ENCODE measurements around the gene ELFN2. TPM values are rescaled to one million over a fixed set of nuclear protein-coding genes. Genes with fewer than 3 reads are reported as not detected.

Gene ELFN2
- total and polyA plus RNA-seq, 5 donors from 2014 or later, result 0.44 TPM; not detected in 4

- H3K9me3 Mint-ChIP-seq, result no peaks in the 10 kb centered on the region
- H3K36me3 Mint-ChIP-seq, result no peaks in the 10 kb centered on the region
- Histone ChIP-seq H3K27ac (ENCODE audit: insufficient read depth, low read length, poor library complexity, severe bottlenecking) (no peak overlapping the region), H3K9me3 (ENCODE audit: control insufficient read depth in 2 of 2, low read length in 2 of 2) (no peaks in the 10 kb centered on the region), H3K27me3 (ENCODE audit: control insufficient read depth, insufficient read depth, low read length) (no peaks in the 10 kb centered on the region), H3K4me1 (ENCODE audit: control insufficient read depth, insufficient read depth, low read length, poor library complexity, severe bottlenecking) (no peaks in the 10 kb centered on the region), H3K4me3 (ENCODE audit: low read depth, low read length) (no peak overlapping the region), H3K36me3 (ENCODE audit: control insufficient read depth, insufficient read depth, low read length) (no peaks in the 10 kb centered on the region)
- H3K4me1 Mint-ChIP-seq, result no peaks in the 10 kb centered on the region
- peak overlapping the region in 1 of 3 donors; percentile 48 for H3K27ac Mint-ChIP-seq
- DNase-seq (no peak), ATAC-seq (ENCODE audit: low read depth in 2 of 2) (no peak)
- H3K27me3 Mint-ChIP-seq, result peaks cover 10% of the 10 kb centered on the region
- no peak overlapping the region for H3K4me3 Mint-ChIP-seq
These were observed 34.5 kb downstream of the ELFN2 start for GRCh38 chr22:37392721-37393328.

DNA sequence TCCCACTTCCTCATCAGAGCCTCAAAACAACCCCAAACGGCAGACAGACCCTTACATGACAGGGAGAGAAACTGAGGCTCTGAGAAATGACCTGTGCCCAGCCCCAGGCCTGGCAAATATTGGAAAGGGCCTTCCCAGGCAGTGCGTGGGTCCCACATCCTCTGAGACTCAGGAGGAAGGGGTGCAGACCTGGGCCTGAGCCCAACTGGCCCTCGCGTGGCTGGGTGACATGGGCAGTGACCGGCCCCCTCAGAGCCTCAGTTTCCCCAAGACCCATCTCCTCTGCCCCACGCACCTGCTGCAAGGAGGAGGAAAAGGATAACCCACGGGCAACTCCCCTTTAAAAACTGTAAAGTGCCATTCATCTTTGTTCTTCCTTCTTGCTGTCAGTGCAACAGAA is 35.6 kb downstream of the ELFN2 start:
- H3K27ac Mint-ChIP-seq, result no peak overlapping the region
- no peaks in the 10 kb centered on the region for H3K4me1 Mint-ChIP-seq
- no peaks in the 10 kb centered on the region for H3K9me3 Mint-ChIP-seq
- no peak for DNase-seq
- H3K27ac ChIP-seq (ENCODE audit: insufficient read depth, low read length, poor library complexity, severe bottlenecking), result no peak overlapping the region
- H3K27me3 ChIP-seq (ENCODE audit: control insufficient read depth, insufficient read depth, low read length), result no peaks in the 10 kb centered on the region
- H3K36me3 ChIP-seq (ENCODE audit: control insufficient read depth, insufficient read depth, low read length), result no peaks in the 10 kb centered on the region
- no peaks in the 10 kb centered on the region for H3K9me3 ChIP-seq (ENCODE audit: control insufficient read depth in 2 of 2, low read length in 2 of 2)
- peaks cover 12% of the 10 kb centered on the region for H3K27me3 Mint-ChIP-seq
- H3K36me3 Mint-ChIP-seq, result no peaks in the 10 kb centered on the region
- no peak overlapping the region for H3K4me3 ChIP-seq (ENCODE audit: low read depth, low read length)
- ATAC-seq (ENCODE audit: low read depth in 2 of 2), result no peak
- no peaks in the 10 kb centered on the region for H3K4me1 ChIP-seq (ENCODE audit: control insufficient read depth, insufficient read depth, low read length, poor library complexity, severe bottlenecking)
- H3K4me3 Mint-ChIP-seq, result no peak overlapping the region

- no peak overlapping the region for H3K4me3 Mint-ChIP-seq
- H3K4me1 Mint-ChIP-seq, result no peaks in the 10 kb centered on the region
- H3K4me3 ChIP-seq (ENCODE audit: low read depth, low read length), result no peak overlapping the region
- H3K27ac ChIP-seq (ENCODE audit: insufficient read depth, low read length, poor library complexity, severe bottlenecking), result no peak overlapping the region
- H3K9me3 ChIP-seq (ENCODE audit: control insufficient read depth in 2 of 2, low read length in 2 of 2), result no peaks in the 10 kb centered on the region
- peaks cover 10% of the 10 kb centered on the region for H3K27me3 Mint-ChIP-seq
- no peak for ATAC-seq (ENCODE audit: low read depth in 2 of 2)
- no peak overlapping the region for H3K27ac Mint-ChIP-seq
- no peaks in the 10 kb centered on the region for H3K27me3 ChIP-seq (ENCODE audit: control insufficient read depth, insufficient read depth, low read length)
- no peaks in the 10 kb centered on the region for H3K36me3 ChIP-seq (ENCODE audit: control insufficient read depth, insufficient read depth, low read length)
- DNase-seq, result no peak
- H3K4me1 ChIP-seq (ENCODE audit: control insufficient read depth, insufficient read depth, low read length, poor library complexity, severe bottlenecking), result no peaks in the 10 kb centered on the region
- H3K9me3 Mint-ChIP-seq, result no peaks in the 10 kb centered on the region
- H3K36me3 Mint-ChIP-seq, result no peaks in the 10 kb centered on the region
These were observed 37.2 kb downstream of the ELFN2 start for GRCh38 chr22:37390075-37390474.

GRCh38 chr22:37388538-37388937 is 38.7 kb downstream of the ELFN2 start:
- Mint-ChIP-seq H3K27ac (no peak overlapping the region), H3K4me1 (no peaks in the 10 kb centered on the region), H3K4me3 (no peak overlapping the region), H3K36me3 (no peaks in the 10 kb centered on the region), H3K9me3 (no peaks in the 10 kb centered on the region), H3K27me3 (peaks cover 10% of the 10 kb centered on the region)
- H3K9me3 ChIP-seq (ENCODE audit: control insufficient read depth in 2 of 2, low read length in 2 of 2), result no peaks in the 10 kb centered on the region
- H3K27me3 ChIP-seq (ENCODE audit: control insufficient read depth, insufficient read depth, low read length), result no peaks in the 10 kb centered on the region
- no peak overlapping the region for H3K27ac ChIP-seq (ENCODE audit: insufficient read depth, low read length, poor library complexity, severe bottlenecking)
- DNase-seq, result no peak
- no peak for ATAC-seq (ENCODE audit: low read depth in 2 of 2)
- no peak overlapping the region for H3K4me3 ChIP-seq (ENCODE audit: low read depth, low read length)
- H3K36me3 ChIP-seq (ENCODE audit: control insufficient read depth, insufficient read depth, low read length), result no peaks in the 10 kb centered on the region
- H3K4me1 ChIP-seq (ENCODE audit: control insufficient read depth, insufficient read depth, low read length, poor library complexity, severe bottlenecking), result no peaks in the 10 kb centered on the region

DNA sequence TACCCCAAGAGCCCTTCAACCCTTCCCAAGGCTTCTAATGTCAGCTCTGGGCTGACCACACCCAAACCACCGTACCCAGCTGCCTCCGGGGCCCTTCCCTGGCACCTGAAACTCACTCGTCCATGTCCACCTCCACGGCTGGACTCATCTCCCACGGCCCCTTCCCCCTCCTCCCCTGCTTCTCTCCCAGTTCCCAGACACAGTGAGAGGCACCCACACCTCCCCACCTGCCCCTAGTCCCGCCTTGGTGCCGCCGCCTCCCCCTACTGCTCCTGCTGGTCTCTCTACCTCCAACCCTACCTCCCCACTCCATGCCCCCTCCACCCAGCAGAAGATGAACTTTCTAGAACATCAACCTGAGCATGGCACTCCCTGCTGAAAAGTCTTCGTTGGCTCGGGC is 39.5 kb downstream of the ELFN2 start:
- Histone ChIP-seq H3K4me1 (ENCODE audit: control insufficient read depth, insufficient read depth, low read length, poor library complexity, severe bottlenecking) (no peaks in the 10 kb centered on the region), H3K36me3 (ENCODE audit: control insufficient read depth, insufficient read depth, low read length) (no peaks in the 10 kb centered on the region), H3K27me3 (ENCODE audit: control insufficient read depth, insufficient read depth, low read length) (no peaks in the 10 kb centered on the region), H3K27ac (ENCODE audit: insufficient read depth, low read length, poor library complexity, severe bottlenecking) (no peak overlapping the region), H3K9me3 (ENCODE audit: control insufficient read depth in 2 of 2, low read length in 2 of 2) (no peaks in the 10 kb centered on the region), H3K4me3 (ENCODE audit: low read depth, low read length) (no peak overlapping the region)
- H3K9me3 Mint-ChIP-seq, result no peaks in the 10 kb centered on the region
- ATAC-seq (ENCODE audit: low read depth in 2 of 2) (no peak), DNase-seq (no peak)
- no peaks in the 10 kb centered on the region for H3K4me1 Mint-ChIP-seq
- peaks cover 13% of the 10 kb centered on the region for H3K27me3 Mint-ChIP-seq
- H3K27ac Mint-ChIP-seq, result no peak overlapping the region
- H3K36me3 Mint-ChIP-seq, result no peaks in the 10 kb centered on the region
- no peak overlapping the region for H3K4me3 Mint-ChIP-seq

DNA sequence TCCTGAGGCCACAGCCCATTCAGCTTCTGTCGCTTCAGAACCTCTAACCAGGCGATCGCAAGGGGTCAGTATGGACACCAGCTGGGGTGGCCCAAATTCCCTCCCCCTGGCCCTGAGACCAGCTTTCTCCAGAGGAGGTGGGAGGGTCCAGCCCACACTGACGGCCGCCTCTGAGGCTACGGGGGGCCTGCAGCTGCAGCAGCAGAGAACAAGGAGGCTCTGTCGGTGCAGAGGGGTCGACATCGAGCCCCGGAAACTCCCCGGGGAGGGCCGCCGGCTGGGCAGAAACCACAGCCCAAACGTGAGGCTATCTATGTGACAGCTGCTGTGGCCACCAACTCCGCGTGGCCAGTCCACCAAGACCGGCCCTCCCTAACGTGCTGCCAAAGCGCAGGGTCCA is 40.8 kb downstream of the ELFN2 start:
- Mint-ChIP-seq H3K9me3 (no peaks in the 10 kb centered on the region), H3K36me3 (no peaks in the 10 kb centered on the region)

DNA sequence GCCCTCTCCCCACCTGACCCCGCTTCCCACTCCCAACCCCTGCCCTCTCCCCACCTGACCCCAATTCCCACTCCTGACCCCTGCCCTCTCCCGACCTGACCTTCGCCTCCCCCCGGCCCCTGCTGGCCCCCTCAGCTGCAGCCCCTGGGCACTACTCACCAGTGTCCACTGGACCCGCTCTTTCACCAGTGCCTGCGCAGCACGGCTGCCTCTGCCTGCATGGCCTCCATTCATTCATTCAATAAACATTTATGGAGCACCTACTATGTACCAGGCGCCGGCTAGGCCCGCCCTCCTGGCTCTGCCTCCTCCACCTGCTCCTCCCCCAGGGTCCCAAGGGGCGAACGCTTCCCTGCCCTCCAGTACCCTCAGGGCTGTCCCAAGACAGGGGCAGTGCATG is 42.6 kb downstream of the ELFN2 start:
- H3K4me3 ChIP-seq (ENCODE audit: low read depth, low read length), result no peak overlapping the region
- no peaks in the 10 kb centered on the region for H3K27me3 ChIP-seq (ENCODE audit: control insufficient read depth, insufficient read depth, low read length)
- no peaks in the 10 kb centered on the region for H3K4me1 ChIP-seq (ENCODE audit: control insufficient read depth, insufficient read depth, low read length, poor library complexity, severe bottlenecking)
- Mint-ChIP-seq H3K27ac (no peak overlapping the region), H3K36me3 (no peaks in the 10 kb centered on the region), H3K27me3 (peaks cover 14% of the 10 kb centered on the region), H3K9me3 (no peaks in the 10 kb centered on the region), H3K4me1 (no peaks in the 10 kb centered on the region), H3K4me3 (no peak overlapping the region)
- DNase-seq, result no peak
- no peak overlapping the region for H3K27ac ChIP-seq (ENCODE audit: insufficient read depth, low read length, poor library complexity, severe bottlenecking)
- no peaks in the 10 kb centered on the region for H3K36me3 ChIP-seq (ENCODE audit: control insufficient read depth, insufficient read depth, low read length)
- no peaks in the 10 kb centered on the region for H3K9me3 ChIP-seq (ENCODE audit: control insufficient read depth in 2 of 2, low read length in 2 of 2)
- no peak for ATAC-seq (ENCODE audit: low read depth in 2 of 2)

More for the DNA sequence above, 40.8 kb downstream of the ELFN2 start:
- H3K4me3 ChIP-seq (ENCODE audit: low read depth, low read length), result no peak overlapping the region
- Mint-ChIP-seq H3K4me3 (no peak overlapping the region), H3K27me3 (peaks cover 14% of the 10 kb centered on the region), H3K27ac (no peak overlapping the region), H3K4me1 (no peaks in the 10 kb centered on the region)
- no peaks in the 10 kb centered on the region for H3K9me3 ChIP-seq (ENCODE audit: control insufficient read depth in 2 of 2, low read length in 2 of 2)
- no peak for ATAC-seq (ENCODE audit: low read depth in 2 of 2)
- no peaks in the 10 kb centered on the region for H3K36me3 ChIP-seq (ENCODE audit: control insufficient read depth, insufficient read depth, low read length)
- DNase-seq, result no peak
- no peaks in the 10 kb centered on the region for H3K4me1 ChIP-seq (ENCODE audit: control insufficient read depth, insufficient read depth, low read length, poor library complexity, severe bottlenecking)
- H3K27me3 ChIP-seq (ENCODE audit: control insufficient read depth, insufficient read depth, low read length), result no peaks in the 10 kb centered on the region
- no peak overlapping the region for H3K27ac ChIP-seq (ENCODE audit: insufficient read depth, low read length, poor library complexity, severe bottlenecking)

DNA sequence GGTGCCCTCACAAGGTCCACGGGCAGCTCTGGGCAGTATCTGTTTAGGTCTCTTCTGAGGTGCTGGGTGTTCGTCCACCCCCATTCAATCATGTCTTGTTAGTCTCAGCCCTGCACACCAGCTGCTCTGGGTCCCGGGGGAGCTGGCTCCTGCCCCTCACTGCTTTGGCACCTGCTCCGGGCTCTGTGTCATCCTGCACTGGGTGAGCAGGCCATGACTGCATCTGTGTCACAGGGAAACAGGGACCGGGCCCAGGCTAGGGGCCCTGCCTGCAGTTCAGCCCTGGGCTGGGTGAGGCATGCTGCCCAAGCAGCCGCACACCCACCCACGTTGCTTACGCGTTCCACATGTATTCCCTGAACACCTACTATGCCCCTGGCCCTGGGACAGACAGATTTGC is 43.9 kb downstream of the ELFN2 start:
- H3K36me3 Mint-ChIP-seq, result no peaks in the 10 kb centered on the region
- Histone ChIP-seq H3K36me3 (ENCODE audit: control insufficient read depth, insufficient read depth, low read length) (no peaks in the 10 kb centered on the region), H3K9me3 (ENCODE audit: control insufficient read depth in 2 of 2, low read length in 2 of 2) (no peaks in the 10 kb centered on the region), H3K4me1 (ENCODE audit: control insufficient read depth, insufficient read depth, low read length, poor library complexity, severe bottlenecking) (no peaks in the 10 kb centered on the region), H3K27me3 (ENCODE audit: control insufficient read depth, insufficient read depth, low read length) (no peaks in the 10 kb centered on the region), H3K27ac (ENCODE audit: insufficient read depth, low read length, poor library complexity, severe bottlenecking) (no peak overlapping the region), H3K4me3 (ENCODE audit: low read depth, low read length) (no peak overlapping the region)
- H3K27ac Mint-ChIP-seq, result no peak overlapping the region
- DNase-seq (no peak), ATAC-seq (ENCODE audit: low read depth in 2 of 2) (no peak)
- no peaks in the 10 kb centered on the region for H3K9me3 Mint-ChIP-seq
- peaks cover 13% of the 10 kb centered on the region for H3K27me3 Mint-ChIP-seq
- peak overlapping the region in 1 of 4 donors; percentile 73 for H3K4me3 Mint-ChIP-seq
- H3K4me1 Mint-ChIP-seq, result peaks cover 0 to 2% (median 0%) of the 10 kb centered on the region in 4 donors

Measured in CD4-positive, CD25-positive, alpha-beta regulatory T cell (primary cell).